ENCODE data around the gene MARCHF4.

The MARCHF4 gene

GRCh38 chr2:216371721-216372702 lies at the start of gene MARCHF4:
MARCHF4 (minus strand) TSS chr2:216372483; CDS start chr2:216370260, 2,223 bp downstream.
- DNase-seq (ENCODE audit: low read depth) = peak; percentile 68

GRCh38 chr2:216420367-216421101 lies 48.3 kb upstream of the MARCHF4 start:
- no peak for DNase-seq (ENCODE audit: low read depth)

- no peak for DNase-seq (ENCODE audit: low read depth)
These were observed 46.7 kb upstream of the MARCHF4 start for GRCh38 chr2:216418981-216419380.

GRCh38 chr2:216416571-216417307 lies 44.5 kb upstream of the MARCHF4 start:
- no peak for DNase-seq (ENCODE audit: low read depth)

- no peak for DNase-seq (ENCODE audit: low read depth)
These were observed 43.3 kb upstream of the MARCHF4 start for GRCh38 chr2:216415541-216415940.

- DNase-seq (ENCODE audit: low read depth) = no peak
These were observed 42.6 kb upstream of the MARCHF4 start for GRCh38 chr2:216414772-216415319.

- no peak for DNase-seq (ENCODE audit: low read depth)
These were observed 41.6 kb upstream of the MARCHF4 start for GRCh38 chr2:216413882-216414281.

- peak; percentile 96 for DNase-seq (ENCODE audit: low read depth)
These were observed 40.0 kb upstream of the MARCHF4 start, which contains the start of gene SMARCAL1 for GRCh38 chr2:216412022-216412999. SMARCAL1 (plus strand) TSS chr2:216412484; CDS start chr2:216414705, 2,221 bp downstream.

GRCh38 chr2:216410550-216410949 lies 38.3 kb upstream of the MARCHF4 start:
- no peak for DNase-seq (ENCODE audit: low read depth)

GRCh38 chr2:216408426-216409290 lies 36.4 kb upstream of the MARCHF4 start:
- DNase-seq (ENCODE audit: low read depth) = no peak

- DNase-seq (ENCODE audit: low read depth) = no peak
These were observed 34.5 kb upstream of the MARCHF4 start for GRCh38 chr2:216406826-216407225.

GRCh38 chr2:216405588-216405987 lies 33.3 kb upstream of the MARCHF4 start:
- DNase-seq (ENCODE audit: low read depth) = no peak

- no peak for DNase-seq (ENCODE audit: low read depth)
These were observed 31.8 kb upstream of the MARCHF4 start for GRCh38 chr2:216404010-216404618.

- DNase-seq (ENCODE audit: low read depth) = no peak
These were observed 30.5 kb upstream of the MARCHF4 start for GRCh38 chr2:216402751-216403150.

- DNase-seq (ENCODE audit: low read depth) = no peak
These were observed 27.3 kb upstream of the MARCHF4 start for GRCh38 chr2:216399621-216400020.

- no peak for DNase-seq (ENCODE audit: low read depth)
These were observed 22.6 kb upstream of the MARCHF4 start for GRCh38 chr2:216394881-216395280.

GRCh38 chr2:216392945-216393840 lies 20.9 kb upstream of the MARCHF4 start:
- DNase-seq (ENCODE audit: low read depth) = no peak

- no peak for DNase-seq (ENCODE audit: low read depth)
These were observed 19.8 kb upstream of the MARCHF4 start for GRCh38 chr2:216392018-216392562.
